Vagina (tissue), 2 donors: ENCODE data around the gene WWC2.

Experiments used
- CTCF ChIP-seq, 3 experiments: fragments of 450-650 bp in 2 of 3; fragments of 200-600 bp in 1 of 3; sonication (generic) in 1 of 3; IDR thresholded peaks; one replicate each; pipeline ENCODE4 v1.5.1; 2017 to 2019; ENCODE audit warnings: antibody characterized with exemption in 3 of 3, mild to moderate bottlenecking in 2 of 3, moderate library complexity in 2 of 3
- POLR2A ChIP-seq, 2 donors: fragments of 450-650 bp; IDR thresholded peaks; one replicate each; pipeline ENCODE4 v1.6.1; 2017; ENCODE audit warnings: antibody characterized with exemption in 2 of 2, mild to moderate bottlenecking in 2 of 2, moderate library complexity in 2 of 2
- POLR2AphosphoS5 ChIP-seq, 2 donors: sonication (generic); formaldehyde crosslinking; IDR thresholded peaks; one replicate each; pipeline ENCODE4 v1.9.0; 2017; ENCODE audit warnings: antibody characterized with exemption in 2 of 2, mild to moderate bottlenecking in 2 of 2, low read depth in 1 of 2; ENCODE audit not compliant: insufficient read depth in 1 of 2

GRCh38 chr4:183129675-183130074 is 30.6 kb downstream of the WWC2 start:
- TF ChIP-seq CTCF (IDR thresholded peaks at IDR 0.05) (no peak), POLR2A (IDR thresholded peaks at IDR 0.05) (no peak), POLR2AphosphoS5 (IDR thresholded peaks at IDR 0.05; ENCODE audit: insufficient read depth in 1 of 2, low read depth in 1 of 2) (no peak)
